Amniotic epithelial cell (primary cell): Measurements from ENCODE around the gene CYGB.
"Not testable (repeated sequence)": the region's sequence is repeated elsewhere in the genome, so short reads cannot be mapped to it uniquely, and the experiment has no call there.

Experiments
- DNase-seq: peaks from one replicate; pipeline ENCODE4 v3.0.0-alpha.2; 2010; ENCODE audit warnings: low read depth

Gene CYGB

GRCh38 chr17:76538281-76538931, 897 bp upstream of the CYGB start:
- DNase-seq = no peak

DNA sequence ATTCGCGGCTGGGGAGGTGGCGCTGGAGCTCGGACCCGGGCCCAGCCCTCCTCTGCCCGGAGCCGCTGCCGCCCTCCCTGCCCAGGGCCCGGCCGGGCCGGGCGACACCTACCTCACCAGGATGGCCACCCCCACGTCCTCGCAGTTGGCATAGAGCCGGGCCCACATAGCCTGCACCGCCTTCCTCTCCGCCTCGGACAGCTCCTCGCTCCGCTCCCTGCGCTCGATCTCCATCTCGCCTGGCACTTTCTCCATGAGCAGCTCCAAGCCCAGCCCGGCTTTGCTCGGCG, 276 bp downstream of the CYGB start:
- peak; percentile 50 for DNase-seq

GRCh38 chr17:76536511-76537287, 810 bp downstream of the CYGB start:
- no peak for DNase-seq

GRCh38 chr17:76535788-76536510, 1.6 kb downstream of the CYGB start:
- DNase-seq = no peak

DNA sequence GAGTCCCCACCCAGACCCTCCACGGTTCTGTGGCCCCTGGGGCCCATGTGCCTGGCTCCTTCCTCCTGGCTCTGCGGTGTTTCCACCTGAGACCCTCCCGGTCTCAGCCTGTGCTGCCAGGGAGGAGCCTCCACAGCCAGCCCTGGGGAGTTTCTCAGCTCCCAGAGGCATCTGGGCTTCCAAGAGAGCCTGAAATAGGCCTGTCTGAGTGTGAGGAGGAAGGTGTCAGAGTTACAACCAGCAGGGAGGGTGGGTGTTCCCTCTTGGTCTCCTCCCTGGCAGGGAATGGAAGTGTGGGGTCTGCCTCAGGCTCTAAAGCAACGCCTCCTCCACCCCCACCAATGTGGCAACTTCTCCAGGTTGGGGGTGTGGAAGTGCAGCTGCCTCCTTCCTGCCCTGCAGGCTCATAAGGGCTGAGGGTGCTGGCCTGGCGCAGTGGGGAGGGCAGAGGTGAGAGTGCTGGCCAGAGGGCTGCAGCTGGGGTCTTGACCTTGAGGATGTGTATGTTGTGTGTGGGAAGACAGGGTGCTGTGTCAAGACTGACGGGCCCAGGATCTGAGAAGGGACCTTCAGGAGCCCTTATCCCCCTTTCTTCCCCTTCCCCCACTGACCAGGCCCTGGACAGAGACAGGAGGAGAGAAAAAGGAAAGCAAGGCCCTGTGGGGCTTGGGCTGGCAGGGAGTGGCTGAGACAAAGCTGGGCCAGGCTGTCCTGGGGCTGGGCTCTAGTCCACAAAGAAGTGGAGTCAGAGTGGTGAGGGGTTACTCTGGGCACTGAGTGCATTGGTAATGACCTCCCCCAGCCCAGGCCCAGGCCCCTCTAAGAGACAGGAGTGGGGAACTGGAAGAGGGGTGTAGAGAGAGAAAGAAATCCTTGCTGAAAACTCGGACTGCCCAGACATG, 2.4 kb downstream of the CYGB start:
- DNase-seq = no peak

GRCh38 chr17:76533640-76534359, 3.7 kb downstream of the CYGB start:
- not testable (repeated sequence) for DNase-seq

- no peak for DNase-seq
These were observed 5.3 kb downstream of the CYGB start for GRCh38 chr17:76532072-76532651.

- no peak for DNase-seq
These were observed 5.9 kb downstream of the CYGB start for GRCh38 chr17:76531486-76532038.

GRCh38 chr17:76530811-76531485, 6.6 kb downstream of the CYGB start:
- DNase-seq = no peak

GRCh38 chr17:76530095-76530723, 7.3 kb downstream of the CYGB start:
- DNase-seq = peak; percentile 61

GRCh38 chr17:76529224-76530094, 8.1 kb downstream of the CYGB start:
- peak; percentile 79 for DNase-seq

DNA sequence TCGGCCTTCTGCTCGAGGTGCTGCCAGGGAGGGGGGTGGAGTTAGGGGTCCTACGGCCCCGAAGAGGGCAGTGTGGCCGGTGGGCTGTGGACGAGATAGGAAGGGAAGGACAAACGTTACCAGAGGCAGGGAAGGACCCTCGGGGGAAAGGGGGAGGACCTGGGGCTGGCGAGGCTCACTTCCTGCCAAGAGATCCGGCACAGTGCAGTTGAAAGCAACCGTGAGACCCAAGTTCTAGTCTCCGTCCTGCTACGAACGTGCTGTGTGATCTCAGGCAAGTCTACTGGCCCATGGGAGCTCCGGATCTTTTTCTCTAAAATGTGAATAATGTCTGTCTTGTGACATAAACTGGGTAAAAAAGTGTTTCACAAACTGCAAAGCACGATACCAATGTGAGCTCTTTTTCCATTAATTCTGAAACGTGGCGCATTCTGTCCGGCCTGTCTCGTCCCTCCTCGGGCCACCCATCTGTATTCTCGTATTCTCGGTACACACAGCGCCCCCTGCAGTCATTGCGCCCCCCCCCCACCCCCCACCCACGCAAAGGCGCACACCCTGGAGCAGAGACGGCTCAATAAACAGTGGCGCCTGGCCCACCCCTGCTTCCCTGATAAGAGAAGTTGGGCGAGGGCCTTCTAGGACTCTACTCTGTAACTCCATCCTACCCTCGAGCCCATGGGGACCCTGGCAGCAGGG, 8.8 kb downstream of the CYGB start:
- DNase-seq = peak; percentile 24

GRCh38 chr17:76528156-76528527, 9.4 kb downstream of the CYGB start:
- no peak for DNase-seq

GRCh38 chr17:76527430-76528111, 9.9 kb downstream of the CYGB start:
- peak; percentile 97 for DNase-seq

GRCh38 chr17:76527016-76527415, 10.5 kb downstream of the CYGB start:
- DNase-seq = not testable (repeated sequence)

DNA sequence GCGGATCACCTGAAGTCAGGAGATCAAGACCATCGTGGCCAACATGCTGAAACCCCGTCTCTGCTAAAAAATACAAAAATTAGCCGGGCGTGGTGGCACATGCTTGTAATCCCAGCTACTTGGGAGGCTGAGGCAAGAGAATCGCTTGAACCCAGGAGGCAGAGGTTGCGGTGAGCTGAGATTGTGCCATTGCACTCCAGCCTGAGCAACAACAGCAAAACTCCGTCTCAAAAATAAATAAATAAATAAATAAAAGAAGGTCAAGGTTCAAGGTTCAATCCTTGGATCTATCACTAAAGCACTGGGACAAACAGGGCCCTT, 12.0 kb downstream of the CYGB start:
- not testable (repeated sequence) for DNase-seq

GRCh38 chr17:76524598-76525512, 12.7 kb downstream of the CYGB start:
- no peak for DNase-seq
